ENCODE results near the gene PRODH2. TPM values are rescaled to one million over a fixed set of nuclear protein-coding genes. Genes with fewer than 3 reads are reported as not detected.

The PRODH2 gene
- total RNA-seq, 1 experiment from 2014 or later: not detected

GRCh38 chr19:35780058-35780457 lies 32.6 kb downstream of the PRODH2 start:
- H3K36me3 ChIP-seq (ENCODE audit: insufficient read depth, low read length, poor library complexity, severe bottlenecking): peaks cover 30% of the 10 kb centered on the region
- intact Hi-C loops (cut with micrococcal nuclease; ENCODE audit: unreplicated experiment): no loop called here
- DNase-seq (ENCODE audit: low spot score): no peak
- POLR2A ChIA-PET (ENCODE audit: low non-redundant PET): no interaction called here
- no peaks in the 10 kb centered on the region for H3K27me3 ChIP-seq (replicated peaks; ENCODE audit: insufficient read depth, low read depth, low read length, poor library complexity)
- no peak overlapping the region for H3K27ac ChIP-seq (ENCODE audit: low read depth, low read length, poor library complexity, severe bottlenecking)
- no peak overlapping the region for H3K4me3 ChIP-seq (ENCODE audit: low read depth, low read length, poor library complexity, severe bottlenecking)
- TF ChIP-seq, protein P1, sequence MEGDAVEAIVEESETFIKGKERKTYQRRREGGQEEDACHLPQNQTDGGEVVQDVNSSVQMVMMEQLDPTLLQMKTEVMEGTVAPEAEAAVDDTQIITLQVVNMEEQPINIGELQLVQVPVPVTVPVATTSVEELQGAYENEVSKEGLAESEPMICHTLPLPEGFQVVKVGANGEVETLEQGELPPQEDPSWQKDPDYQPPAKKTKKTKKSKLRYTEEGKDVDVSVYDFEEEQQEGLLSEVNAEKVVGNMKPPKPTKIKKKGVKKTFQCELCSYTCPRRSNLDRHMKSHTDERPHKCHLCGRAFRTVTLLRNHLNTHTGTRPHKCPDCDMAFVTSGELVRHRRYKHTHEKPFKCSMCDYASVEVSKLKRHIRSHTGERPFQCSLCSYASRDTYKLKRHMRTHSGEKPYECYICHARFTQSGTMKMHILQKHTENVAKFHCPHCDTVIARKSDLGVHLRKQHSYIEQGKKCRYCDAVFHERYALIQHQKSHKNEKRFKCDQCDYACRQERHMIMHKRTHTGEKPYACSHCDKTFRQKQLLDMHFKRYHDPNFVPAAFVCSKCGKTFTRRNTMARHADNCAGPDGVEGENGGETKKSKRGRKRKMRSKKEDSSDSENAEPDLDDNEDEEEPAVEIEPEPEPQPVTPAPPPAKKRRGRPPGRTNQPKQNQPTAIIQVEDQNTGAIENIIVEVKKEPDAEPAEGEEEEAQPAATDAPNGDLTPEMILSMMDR (conservative IDR thresholded peaks at IDR 0.05; ENCODE audit: low read depth, low read length): no peak
- H3K9me3 ChIP-seq (ENCODE audit: low read depth, low read length, poor library complexity, severe bottlenecking): no peaks in the 10 kb centered on the region
- H3K4me1 ChIP-seq (ENCODE audit: insufficient read depth, low read length, poor library complexity, severe bottlenecking): peaks cover 13% of the 10 kb centered on the region
- CTCF ChIA-PET: no interaction called here
- no TSS peak for BruUV-seq (replicated peaks)

- no peak overlapping the region for H3K4me3 ChIP-seq (ENCODE audit: low read depth, low read length, poor library complexity, severe bottlenecking)
- DNase-seq (ENCODE audit: low spot score): no peak
- peaks cover 13% of the 10 kb centered on the region for H3K4me1 ChIP-seq (ENCODE audit: insufficient read depth, low read length, poor library complexity, severe bottlenecking)
- TF ChIP-seq, protein P1 (conservative IDR thresholded peaks at IDR 0.05; ENCODE audit: low read depth, low read length): no peak
- TF ChIP-seq EZH2 (IDR thresholded peaks at IDR 0.05; ENCODE audit: borderline replicate concordance, low read depth, low read length, poor library complexity, severe bottlenecking): no peak
- ChIA-PET CTCF (no interaction called here), POLR2A (ENCODE audit: low non-redundant PET) (no interaction called here)
- no peaks in the 10 kb centered on the region for H3K27me3 ChIP-seq (replicated peaks; ENCODE audit: insufficient read depth, low read depth, low read length, poor library complexity)
- H3K36me3 ChIP-seq (ENCODE audit: insufficient read depth, low read length, poor library complexity, severe bottlenecking): peaks cover 30% of the 10 kb centered on the region
- H3K9me3 ChIP-seq (ENCODE audit: low read depth, low read length, poor library complexity, severe bottlenecking): no peaks in the 10 kb centered on the region
- no peak overlapping the region for H3K27ac ChIP-seq (ENCODE audit: low read depth, low read length, poor library complexity, severe bottlenecking)
- intact Hi-C loops (cut with micrococcal nuclease; ENCODE audit: unreplicated experiment): no loop called here
- BruUV-seq (replicated peaks): no TSS peak
These were observed 33.6 kb downstream of the PRODH2 start for GRCh38 chr19:35779033-35779432.

DNA sequence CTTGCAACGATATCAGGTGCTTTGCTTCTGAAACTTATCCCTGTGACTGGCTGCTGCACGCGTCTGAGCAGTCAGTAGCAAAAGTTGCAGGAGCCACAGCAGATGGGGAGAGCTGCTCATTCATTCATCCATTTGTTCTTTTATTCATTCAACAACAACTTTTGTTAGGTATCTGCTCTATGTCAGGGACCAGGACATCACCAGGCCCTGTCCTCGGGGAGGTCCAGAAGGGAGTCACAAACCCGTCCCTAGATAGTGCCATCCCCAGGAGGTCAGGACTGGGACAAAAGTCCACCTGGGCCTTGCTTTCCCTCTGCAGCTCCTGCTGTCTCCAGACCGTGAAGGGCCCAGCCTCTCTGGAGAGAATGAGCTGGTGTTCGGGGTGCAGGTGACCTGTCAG lies 34.7 kb downstream of the PRODH2 start:
- intact Hi-C loops (cut with micrococcal nuclease; ENCODE audit: unreplicated experiment): no loop called here
- Histone ChIP-seq H3K4me3 (ENCODE audit: low read depth, low read length, poor library complexity, severe bottlenecking) (no peak overlapping the region), H3K36me3 (ENCODE audit: insufficient read depth, low read length, poor library complexity, severe bottlenecking) (peaks cover 28% of the 10 kb centered on the region), H3K9me3 (ENCODE audit: low read depth, low read length, poor library complexity, severe bottlenecking) (no peaks in the 10 kb centered on the region), H3K27ac (ENCODE audit: low read depth, low read length, poor library complexity, severe bottlenecking) (no peak overlapping the region), H3K27me3 (replicated peaks; ENCODE audit: insufficient read depth, low read depth, low read length, poor library complexity) (no peaks in the 10 kb centered on the region), H3K4me1 (ENCODE audit: insufficient read depth, low read length, poor library complexity, severe bottlenecking) (peaks cover 13% of the 10 kb centered on the region)
- TF ChIP-seq, protein P1 (conservative IDR thresholded peaks at IDR 0.05; ENCODE audit: low read depth, low read length): no peak
- DNase-seq (ENCODE audit: low spot score): no peak
- CTCF ChIA-PET: interaction anchor here (0.6 kb wide), 1 partner anchor 444 kb away, joined by 5 read pairs; no protein-coding TSS in a partner anchor
- BruUV-seq (replicated peaks): no TSS peak
- POLR2A ChIA-PET (ENCODE audit: low non-redundant PET): no interaction called here
